GM21786 (cell line): Measurements from ENCODE around the gene PLEKHM2.

Source experiments
- ATAC-seq: cut with Tn5 transposase; IDR thresholded peaks from one replicate; pipeline ENCODE4 v1.9.1; 2021; ENCODE audit not compliant: unreplicated experiment

The PLEKHM2 gene

GRCh38 chr1:15757016-15757543 is 73.0 kb downstream of the PLEKHM2 start:
- no peak for ATAC-seq

GRCh38 chr1:15757575-15758342 is 73.6 kb downstream of the PLEKHM2 start:
- ATAC-seq = no peak

- ATAC-seq = no peak
These were observed 74.3 kb downstream of the PLEKHM2 start, which contains the start of gene FBLIM1 for GRCh38 chr1:15758343-15758931. Gene FBLIM1 (plus strand): TSS chr1:15758795. CDS start chr1:15764984, 6,189 bp downstream.

GRCh38 chr1:15758953-15759661 is 75.0 kb downstream of the PLEKHM2 start:
- ATAC-seq = no peak

GRCh38 chr1:15760520-15761211 is 76.5 kb downstream of the PLEKHM2 start:
- ATAC-seq = no peak

GRCh38 chr1:15761366-15762128 is 77.4 kb downstream of the PLEKHM2 start:
- ATAC-seq = no peak

GRCh38 chr1:15762546-15762945 is 78.4 kb downstream of the PLEKHM2 start:
- no peak for ATAC-seq

GRCh38 chr1:15764269-15764764 is 80.2 kb downstream of the PLEKHM2 start:
- ATAC-seq = no peak

GRCh38 chr1:15764890-15765289 is 80.8 kb downstream of the PLEKHM2 start:
- no peak for ATAC-seq

- ATAC-seq = no peak
These were observed 81.5 kb downstream of the PLEKHM2 start for GRCh38 chr1:15765495-15766194.

GRCh38 chr1:15767941-15768340 is 83.8 kb downstream of the PLEKHM2 start:
- no peak for ATAC-seq

- ATAC-seq = no peak
These were observed 84.3 kb downstream of the PLEKHM2 start for GRCh38 chr1:15768388-15768787.

- no peak for ATAC-seq
These were observed 86.3 kb downstream of the PLEKHM2 start for GRCh38 chr1:15770313-15770962.

GRCh38 chr1:15771836-15772515 is 87.9 kb downstream of the PLEKHM2 start:
- no peak for ATAC-seq

- no peak for ATAC-seq
These were observed 91.6 kb downstream of the PLEKHM2 start for GRCh38 chr1:15775706-15776105.

- ATAC-seq = no peak
These were observed 94.0 kb downstream of the PLEKHM2 start for GRCh38 chr1:15777909-15778707.
